Measurements from ENCODE around the gene UNC5CL.

GRCh38 chr6:41025966-41026530 lies 13.0 kb downstream of the UNC5CL start:
- TF ChIP-seq EZH2phosphoT487 (IDR thresholded peaks at IDR 0.05; ENCODE audit: borderline replicate concordance, low read depth, low read length): no peak
- TF ChIP-seq CTCF (conservative IDR thresholded peaks at IDR 0.05; ENCODE audit: low read length): no peak

All from OCI-LY7 (cell line).